Endothelial cell of umbilical vein (primary cell): ENCODE measurements around the gene MAPKAP1.

Experiments
- CTCF ChIP-seq, 2 donors: IDR thresholded peaks; 1 replicate in 1 of 2; 2 replicates in 1 of 2; pipeline ENCODE4 v1.5.1; 2011; ENCODE audit warnings: low read length in 2 of 2, mild to moderate bottlenecking in 2 of 2, moderate library complexity in 2 of 2, control low read depth in 1 of 2, inconsistent platforms in 1 of 2, low read depth in 1 of 2; ENCODE audit not compliant: insufficient read depth in 1 of 2; ENCODE audit errors: extremely low read depth in 1 of 2
- EZH2 ChIP-seq: IDR thresholded peaks from 2 replicates; pipeline ENCODE4 v1.6.1; 2012; ENCODE audit warnings: borderline replicate concordance, low read depth, mild to moderate bottlenecking, moderate library complexity, low read length, inconsistent platforms; ENCODE audit not compliant: severe bottlenecking
- FOS ChIP-seq: IDR thresholded peaks from 2 replicates; pipeline ENCODE4 v1.6.1; 2011; ENCODE audit warnings: mild to moderate bottlenecking, low read length, moderate library complexity, borderline replicate concordance; ENCODE audit not compliant: insufficient read depth
- GATA2 ChIP-seq: IDR thresholded peaks from 2 replicates; pipeline ENCODE4 v1.7.0; 2011; ENCODE audit warnings: low read depth, mild to moderate bottlenecking, moderate library complexity, mixed read lengths, low read length; ENCODE audit not compliant: insufficient read length, insufficient read depth
- MYC ChIP-seq: IDR thresholded peaks from one replicate; pipeline ENCODE4 v1.6.1; 2011; ENCODE audit warnings: mild to moderate bottlenecking, low read depth, low read length
- POLR2A ChIP-seq: IDR thresholded peaks from 2 replicates; pipeline ENCODE4 v1.6.1; 2012; ENCODE audit warnings: low read depth, mild to moderate bottlenecking, control low read depth, low read length
- POLR2AphosphoS5 ChIP-seq: IDR thresholded peaks from 2 replicates; pipeline ENCODE4 v1.6.1; 2012; ENCODE audit warnings: low read depth, mild to moderate bottlenecking, control low read depth, low read length, moderate library complexity; ENCODE audit not compliant: insufficient read depth
- TF ChIP-seq, protein P1 (sequence below): IDR thresholded peaks from 2 replicates; pipeline ENCODE4 v1.6.1; 2011; ENCODE audit not compliant: insufficient read depth, insufficient read length

- TF ChIP-seq POLR2A (no peak), CTCF (IDR thresholded peaks at IDR 0.05; ENCODE audit: extremely low read depth in 1 of 2, insufficient read depth in 1 of 2, low read depth in 1 of 2, low read length in 2 of 2) (no peak), MYC (no peak), POLR2AphosphoS5 (no peak), GATA2 (no peak), EZH2 (no peak), FOS (no peak)
- TF ChIP-seq, protein P1, sequence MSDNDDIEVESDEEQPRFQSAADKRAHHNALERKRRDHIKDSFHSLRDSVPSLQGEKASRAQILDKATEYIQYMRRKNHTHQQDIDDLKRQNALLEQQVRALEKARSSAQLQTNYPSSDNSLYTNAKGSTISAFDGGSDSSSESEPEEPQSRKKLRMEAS: no peak
These were observed 294.8 kb downstream of the MAPKAP1 start for GRCh38 chr9:125412166-125412565.
